Heart left ventricle (tissue), 16 donors: ENCODE measurements around the gene LIF. TPM values are rescaled to one million over a fixed set of nuclear protein-coding genes. Genes with fewer than 3 reads are reported as not detected.

Source experiments
- ATAC-seq, 4 donors: fragments of 200-7000 bp; cut with Tn5 transposase; one replicate each; pipeline ENCODE4 v1.9.1; 2020 to 2022; ENCODE audit warnings: moderate library complexity in 4 of 4, mild to moderate bottlenecking in 3 of 4, moderate number of reproducible peaks in 1 of 4
- DNase-seq, 5 donors: peaks; one replicate each; pipeline ENCODE4 v3.0.0-alpha.2; 2020
- H3K27ac ChIP-seq, 12 donors: fragments of 200-600 bp; sonication (generic) in 4 of 12; one replicate each; pipeline versions ENCODE4 v1.5.0 to v1.8.0; 2016 to 2022; ENCODE audit warnings: mild to moderate bottlenecking in 2 of 12
- H3K27me3 ChIP-seq, 9 donors: fragments of 200-600 bp; sonication (generic) in 2 of 9; one replicate each; pipeline versions ENCODE4 v1.5.1 to v1.8.0; 2016 to 2022; ENCODE audit warnings: mild to moderate bottlenecking in 3 of 9
- H3K36me3 ChIP-seq, 9 donors: fragments of 200-600 bp; sonication (generic) in 2 of 9; one replicate each; pipeline versions ENCODE4 v1.5.0 to v1.8.0; 2018 to 2022; ENCODE audit warnings: mild to moderate bottlenecking in 2 of 9
- H3K4me1 ChIP-seq, 12 donors: fragments of 200-600 bp; sonication (generic) in 4 of 12; one replicate each; pipeline versions ENCODE4 v1.5.0 to v1.8.0; 2016 to 2022; ENCODE audit warnings: mild to moderate bottlenecking in 3 of 12
- H3K4me3 ChIP-seq, 12 donors: fragments of 200-600 bp; sonication (generic) in 4 of 12; one replicate each; pipeline versions ENCODE4 v1.5.0 to v1.8.0; 2017 to 2022; ENCODE audit warnings: mild to moderate bottlenecking in 9 of 12, moderate library complexity in 4 of 12
- H3K9me3 ChIP-seq, 12 donors: fragments of 200-600 bp; sonication (generic) in 4 of 12; one replicate each; pipeline versions ENCODE4 v1.5.0 to v1.8.0; 2016 to 2022; ENCODE audit warnings: mild to moderate bottlenecking in 1 of 12
- POLR2A ChIP-seq, 2 donors: fragments of 450-650 bp; IDR thresholded peaks; one replicate each; pipeline ENCODE4 v1.6.1; 2017; ENCODE audit warnings: antibody characterized with exemption in 2 of 2, mild to moderate bottlenecking in 2 of 2, moderate library complexity in 2 of 2
- WGBS, 4 donors: extraction: QIAGEN DNeasy Blood & Tissue Kit in 2 of 4; methylation state at CpG; one replicate each; pipeline versions ENCODE4 v1.1.5 to v1.1.7; 2013 to 2018; 5-methylcytosine and 5-hydroxymethylcytosine counted together
- intact Hi-C, 10 donors: fragments of 100-400 bp; cut with DNase I; formaldehyde crosslinking; loops; one replicate each; pipeline versions ENCODE4 v1.11.1 to v1.14.2; 2022
- polyA plus RNA-seq, 2 donors: library from polyadenylated mRNA; stranded (reverse); fragments of 200-250 nt; gene quantifications; one replicate each; pipeline ENCODE4 v1.2.3, GENCODE V29; 2013
- total RNA-seq, 9 donors: library from RNA; depleted of rRNA in 2 of 9; stranded (reverse); fragments of >200 nt in 2 of 9; fragmentation: NEBNext Ultra II Directional in 3 of 9; extraction: Animal tissue kit (Norgen Biotek cat#: 25700) in 3 of 9; gene quantifications; one replicate each; pipeline versions ENCODE4 v1.1.0 to v1.2.4, GENCODE V29; 2016 to 2023
- TF ChIP-seq, protein P1 (sequence below), 12 donors: fragments of 200-600 bp; sonication (generic) in 4 of 12; IDR thresholded peaks; one replicate each; pipeline versions ENCODE4 v1.5.0 to v1.8.0; 2018 to 2022; ENCODE audit warnings: antibody characterized with exemption in 12 of 12, mild to moderate bottlenecking in 5 of 12
- donor health status: ischemic (EF 13 %, LVEDD 7.1; RV severe dilation, severe dysfunction).
- donor health status: healthy with polysubstance abuse.
- donor health status: DM: no; HTN: yes; CAD: no.
- donor health status: DM: no; HTN: no; CAD: no.
- donor health status: ischemic (EF 25% LVEDD 6.9; RV normal size, moderate dysfunction).
- donor health status: ischemic (EF 25% LVEDD 5.7; RV mildly dilated, moderate dysfunction).
- donor health status: healthy.
- donor health status: DM: yes; HTN: yes; CAD: no.
- donor health status: ischemic (EF 35%, LVEDD 5.7; RV mildly dilated, moderate dysfunction).
- donor health status: nonischemic (EF 11% LVEDD 7.7; RV severe dilation, severe dysfunction).
- donor health status: DM: yes; HTN: yes; CAD: no.
- donor health status: PGD.
- donor health status: ischemic (EF 29% LVEDD 5.4; RV normal size, mild dysfunction).
- donor health status: nonischemic (EF 23%, LVEDD 6.1; RV moderate dilation, normal function).

LIF gene
- total and polyA plus RNA-seq, 11 donors: 0.12 to 11.6 (median 0.67) TPM; not detected in 1

DNA sequence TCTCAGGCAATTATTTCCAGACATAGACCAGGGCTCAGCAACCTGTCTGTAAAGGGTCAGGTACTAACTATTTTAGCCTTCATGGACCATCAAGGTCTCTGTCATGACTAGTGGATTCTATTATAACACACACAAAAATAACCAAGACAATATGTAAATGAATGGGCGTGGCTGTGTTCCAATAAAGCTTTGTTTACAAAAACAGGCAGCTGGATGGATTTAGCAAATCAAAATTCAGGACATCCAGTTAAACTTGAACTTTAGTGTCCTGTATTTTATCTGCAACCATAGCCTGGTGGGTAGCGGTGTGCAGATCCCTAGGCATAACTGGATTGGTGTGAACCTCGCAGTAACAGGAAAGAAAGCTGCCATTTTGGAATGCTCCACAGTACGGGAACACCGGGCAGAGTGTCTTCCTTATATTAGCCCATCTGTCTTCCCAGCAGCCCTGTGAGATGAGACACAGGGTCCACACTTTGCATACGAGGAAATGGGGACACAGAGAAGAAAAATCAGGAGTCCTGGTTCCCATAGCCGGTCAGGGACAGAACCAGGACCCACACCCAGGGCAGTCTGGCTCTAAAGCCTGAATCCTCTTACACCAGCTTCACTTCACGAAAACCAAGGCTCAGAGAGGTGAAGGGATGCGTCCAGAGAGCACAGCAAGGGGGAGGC lies 15.6 kb downstream of the LIF start:
- no peaks in the 10 kb centered on the region for H3K4me1 ChIP-seq
- no peak overlapping the region for H3K27ac ChIP-seq
- TF ChIP-seq POLR2A (IDR thresholded peaks at IDR 0.05): no peak
- TF ChIP-seq, protein P1, sequence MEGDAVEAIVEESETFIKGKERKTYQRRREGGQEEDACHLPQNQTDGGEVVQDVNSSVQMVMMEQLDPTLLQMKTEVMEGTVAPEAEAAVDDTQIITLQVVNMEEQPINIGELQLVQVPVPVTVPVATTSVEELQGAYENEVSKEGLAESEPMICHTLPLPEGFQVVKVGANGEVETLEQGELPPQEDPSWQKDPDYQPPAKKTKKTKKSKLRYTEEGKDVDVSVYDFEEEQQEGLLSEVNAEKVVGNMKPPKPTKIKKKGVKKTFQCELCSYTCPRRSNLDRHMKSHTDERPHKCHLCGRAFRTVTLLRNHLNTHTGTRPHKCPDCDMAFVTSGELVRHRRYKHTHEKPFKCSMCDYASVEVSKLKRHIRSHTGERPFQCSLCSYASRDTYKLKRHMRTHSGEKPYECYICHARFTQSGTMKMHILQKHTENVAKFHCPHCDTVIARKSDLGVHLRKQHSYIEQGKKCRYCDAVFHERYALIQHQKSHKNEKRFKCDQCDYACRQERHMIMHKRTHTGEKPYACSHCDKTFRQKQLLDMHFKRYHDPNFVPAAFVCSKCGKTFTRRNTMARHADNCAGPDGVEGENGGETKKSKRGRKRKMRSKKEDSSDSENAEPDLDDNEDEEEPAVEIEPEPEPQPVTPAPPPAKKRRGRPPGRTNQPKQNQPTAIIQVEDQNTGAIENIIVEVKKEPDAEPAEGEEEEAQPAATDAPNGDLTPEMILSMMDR (IDR thresholded peaks at IDR 0.05): no peak
- no peaks in the 10 kb centered on the region for H3K9me3 ChIP-seq
- no peak for DNase-seq
- peaks cover 4 to 69% (median 11%) of the 10 kb centered on the region in 9 donors for H3K27me3 ChIP-seq
- intact Hi-C loops: no loop called here
- H3K4me3 ChIP-seq: no peak overlapping the region
- WGBS, 4 donors: 75 to 82% (median 80%) methylated on average over 9 of the region's 9 CpGs
- ATAC-seq: no peak
- no peaks in the 10 kb centered on the region for H3K36me3 ChIP-seq

DNA sequence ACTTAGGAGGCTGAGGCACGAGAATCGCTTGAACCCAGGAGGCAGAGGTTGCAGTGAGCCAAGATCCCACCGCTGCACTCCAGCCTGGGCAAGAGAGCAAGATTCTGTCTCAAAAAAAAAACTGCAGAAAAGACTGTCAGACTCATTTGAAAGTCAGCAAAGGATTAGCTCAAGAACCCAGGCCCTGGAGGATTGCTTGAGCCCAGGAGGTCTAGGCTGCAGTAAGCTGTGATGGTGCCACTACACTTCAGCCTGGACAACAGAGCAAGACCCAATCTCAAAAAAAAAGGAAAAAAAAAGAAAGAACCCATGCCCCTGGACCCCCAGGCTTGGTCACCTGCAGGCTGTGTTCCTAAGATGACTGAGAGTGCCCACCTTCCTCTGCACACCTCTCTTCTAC lies 16.2 kb downstream of the LIF start:
- H3K27ac ChIP-seq: no peak overlapping the region
- no peaks in the 10 kb centered on the region for H3K9me3 ChIP-seq
- H3K4me1 ChIP-seq: no peaks in the 10 kb centered on the region
- peaks cover 4 to 75% (median 11%) of the 10 kb centered on the region in 9 donors for H3K27me3 ChIP-seq
- no peak for ATAC-seq
- H3K36me3 ChIP-seq: no peaks in the 10 kb centered on the region
- TF ChIP-seq POLR2A (IDR thresholded peaks at IDR 0.05): no peak
- TF ChIP-seq, protein P1 (IDR thresholded peaks at IDR 0.05): no peak
- 89 to 94% (median 93%) methylated on average over 3 of the region's 3 CpGs for WGBS, 4 donors
- intact Hi-C loops: no loop called here
- no peak for DNase-seq
- H3K4me3 ChIP-seq: no peak overlapping the region

DNA sequence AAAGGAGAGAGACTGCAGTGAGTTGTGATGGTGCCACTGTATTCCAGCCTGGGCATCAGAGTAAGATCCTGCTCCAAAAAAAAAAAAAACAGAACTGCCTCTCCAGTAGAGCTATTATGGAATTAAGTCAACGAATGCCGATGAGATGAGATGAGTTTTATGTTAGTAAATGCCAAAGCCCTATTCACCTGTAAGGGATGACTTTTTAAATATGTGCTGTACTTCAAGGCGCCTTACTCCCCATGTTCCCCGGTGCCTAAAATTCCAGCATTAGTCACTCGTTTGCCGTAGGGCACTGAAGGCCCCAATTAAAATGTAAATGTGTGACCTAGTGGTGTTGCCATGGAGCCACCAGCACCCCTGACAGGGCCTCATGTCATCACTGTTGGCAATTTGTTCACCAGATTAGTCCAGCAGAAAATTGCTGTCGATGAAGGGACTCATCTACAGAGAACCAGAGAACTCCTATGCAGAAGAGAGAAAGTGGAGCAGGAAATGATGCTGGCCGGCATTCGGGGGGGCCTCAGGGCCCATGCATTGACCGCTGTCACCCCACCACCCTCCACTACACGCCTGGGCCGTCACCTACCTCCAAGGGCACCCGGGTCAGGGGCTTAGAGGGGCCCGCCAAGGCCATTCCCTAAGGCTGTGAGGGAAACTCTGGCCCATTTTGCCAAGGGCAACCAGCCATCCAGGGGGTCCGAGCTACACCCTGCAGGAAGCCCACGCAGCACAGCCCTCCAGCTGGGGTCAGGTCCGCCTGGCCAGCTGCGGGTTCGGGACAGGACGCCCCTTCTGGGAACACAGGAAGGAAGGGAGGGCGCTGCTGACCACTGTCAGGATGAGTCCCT lies 17.8 kb downstream of the LIF start:
- intact Hi-C loops: no loop called here
- Histone ChIP-seq H3K4me1 (peaks cover 0 to 3% (median 0%) of the 10 kb centered on the region in 12 donors), H3K4me3 (no peak overlapping the region), H3K36me3 (no peaks in the 10 kb centered on the region), H3K9me3 (no peaks in the 10 kb centered on the region), H3K27me3 (peaks cover 4 to 75% (median 11%) of the 10 kb centered on the region in 9 donors), H3K27ac (no peak overlapping the region)
- TF ChIP-seq, protein P1 (IDR thresholded peaks at IDR 0.05): no peak
- no peak for TF ChIP-seq POLR2A (IDR thresholded peaks at IDR 0.05)
- ATAC-seq (no peak), DNase-seq (peak in 1 of 5 donors; percentile 20)
- 59 to 77% (median 65%) methylated on average over 14 to 21 of the region's 21 CpGs for WGBS, 4 donors
